Measurements from ENCODE around the gene AGPAT4.

DNA sequence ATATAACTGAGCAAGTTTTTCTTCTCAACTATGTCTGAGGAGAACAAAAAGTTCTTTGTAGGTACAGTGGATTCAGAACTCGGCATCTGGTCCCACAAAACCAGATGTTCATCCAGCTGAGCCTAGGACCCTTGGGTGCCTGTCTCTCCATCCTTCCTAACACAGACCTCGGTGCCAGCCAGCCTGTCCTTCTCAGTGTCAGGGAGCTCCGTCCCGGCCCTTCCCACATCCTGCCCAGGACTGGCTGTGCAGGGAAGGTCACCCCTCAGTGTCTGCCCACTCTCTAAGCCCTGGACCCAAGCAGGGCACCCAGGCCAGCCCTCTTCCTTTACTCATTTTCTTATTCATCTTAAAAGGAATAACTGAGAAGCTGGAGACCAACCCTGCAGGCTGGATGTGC is 32.0 kb upstream of the AGPAT4 start:
- TF ChIP-seq, protein P1, sequence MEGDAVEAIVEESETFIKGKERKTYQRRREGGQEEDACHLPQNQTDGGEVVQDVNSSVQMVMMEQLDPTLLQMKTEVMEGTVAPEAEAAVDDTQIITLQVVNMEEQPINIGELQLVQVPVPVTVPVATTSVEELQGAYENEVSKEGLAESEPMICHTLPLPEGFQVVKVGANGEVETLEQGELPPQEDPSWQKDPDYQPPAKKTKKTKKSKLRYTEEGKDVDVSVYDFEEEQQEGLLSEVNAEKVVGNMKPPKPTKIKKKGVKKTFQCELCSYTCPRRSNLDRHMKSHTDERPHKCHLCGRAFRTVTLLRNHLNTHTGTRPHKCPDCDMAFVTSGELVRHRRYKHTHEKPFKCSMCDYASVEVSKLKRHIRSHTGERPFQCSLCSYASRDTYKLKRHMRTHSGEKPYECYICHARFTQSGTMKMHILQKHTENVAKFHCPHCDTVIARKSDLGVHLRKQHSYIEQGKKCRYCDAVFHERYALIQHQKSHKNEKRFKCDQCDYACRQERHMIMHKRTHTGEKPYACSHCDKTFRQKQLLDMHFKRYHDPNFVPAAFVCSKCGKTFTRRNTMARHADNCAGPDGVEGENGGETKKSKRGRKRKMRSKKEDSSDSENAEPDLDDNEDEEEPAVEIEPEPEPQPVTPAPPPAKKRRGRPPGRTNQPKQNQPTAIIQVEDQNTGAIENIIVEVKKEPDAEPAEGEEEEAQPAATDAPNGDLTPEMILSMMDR (IDR thresholded peaks at IDR 0.05), result no peak
- TF ChIP-seq POLR2A (IDR thresholded peaks at IDR 0.05), result no peak

Data from testis (tissue), 2 donors.